Smooth muscle cell (in vitro differentiated cells): ENCODE data around the gene FEV. TPM values are rescaled to one million over a fixed set of nuclear protein-coding genes. Genes with fewer than 3 reads are reported as not detected.

Experiments
- DNase-seq: peaks from one replicate; lab custom pipeline; 2025; ENCODE audit not compliant: unreplicated experiment; lab: John Stamatoyannopoulos, UW
- H2AFZ ChIP-seq: fragments of 200-600 bp; sonication (generic); 2 replicates; pipeline ENCODE4 v1.6.0; 2016; ENCODE audit warnings: antibody characterized with exemption, low read depth, mild to moderate bottlenecking
- H3F3A ChIP-seq: fragments of 200-600 bp; sonication (generic); 2 replicates; pipeline ENCODE4 v1.6.0; 2017; ENCODE audit warnings: antibody characterized with exemption, low read depth
- H3K27ac ChIP-seq: fragments of 200-600 bp; sonication (generic); 2 replicates; pipeline ENCODE4 v1.5.1; 2016; ENCODE audit warnings: low read depth, mild to moderate bottlenecking
- H3K27me3 ChIP-seq: fragments of 200-600 bp; sonication (generic); 2 replicates; pipeline ENCODE4 v1.6.1; 2016; ENCODE audit warnings: low read depth, mild to moderate bottlenecking
- H3K36me3 ChIP-seq: fragments of 200-600 bp; sonication (generic); 2 replicates; pipeline ENCODE4 v1.5.1; 2016; ENCODE audit warnings: low read depth
- H3K4me1 ChIP-seq: fragments of 200-600 bp; sonication (generic); 2 replicates; pipeline ENCODE4 v1.5.1; 2016; ENCODE audit warnings: low read depth
- H3K4me2 ChIP-seq: fragments of 200-600 bp; sonication (generic); 2 replicates; pipeline ENCODE4 v1.6.0; 2016; ENCODE audit warnings: mild to moderate bottlenecking
- H3K4me3 ChIP-seq: fragments of 200-600 bp; sonication (generic); 2 replicates; pipeline ENCODE4 v1.5.1; 2016; ENCODE audit warnings: mild to moderate bottlenecking
- H3K79me2 ChIP-seq: fragments of 200-600 bp; sonication (generic); 2 replicates; pipeline ENCODE4 v1.6.0; 2016; ENCODE audit warnings: low read depth, mild to moderate bottlenecking
- H3K9ac ChIP-seq: fragments of 200-600 bp; sonication (generic); 2 replicates; pipeline ENCODE4 v1.6.0; 2016; ENCODE audit warnings: low read depth
- H3K9me3 ChIP-seq: fragments of 200-600 bp; sonication (generic); replicated peaks from 2 replicates; pipeline ENCODE4 v1.5.1; 2016; ENCODE audit warnings: low read depth
- H4K20me1 ChIP-seq: fragments of 200-600 bp; sonication (generic); 2 replicates; pipeline ENCODE4 v1.6.0; 2016; ENCODE audit warnings: low read depth
- WGBS: methylation state at CpG from one replicate; pipeline ENCODE4 v1.1.7; 2016; ENCODE audit warnings: low lambda C conversion rate; 5-methylcytosine and 5-hydroxymethylcytosine counted together
- polyA plus RNA-seq: library from polyadenylated mRNA; unstranded; fragments of >200 nt; fragmentation: Nextera tagmentation; extraction: Ambion mirVana; gene quantifications from 2 replicates; pipeline ENCODE4 v1.2.1, GENCODE V29; 2016
- total RNA-seq: library from RNA; depleted of rRNA; stranded (reverse); fragments of >200 nt; gene quantifications from 2 replicates; pipeline ENCODE4 v1.2.3, GENCODE V29; 2014
- TF ChIP-seq, protein P1 (sequence below): fragments of 200-600 bp; sonication (generic); IDR thresholded peaks from 2 replicates; pipeline ENCODE4 v1.5.1; 2017; ENCODE audit warnings: borderline replicate concordance, mild to moderate bottlenecking, antibody characterized with exemption; ENCODE audit not compliant: insufficient read depth, poor library complexity, severe bottlenecking

FEV gene
- total and polyA plus RNA-seq, 2 experiments from 2014 or later = not detected

- Histone ChIP-seq H3K4me2 (no peak overlapping the region), H2AFZ (no peak overlapping the region), H3K9ac (no peak overlapping the region), H3K36me3 (no peaks in the 10 kb centered on the region), H3K27ac (no peak overlapping the region), H3K27me3 (peaks cover 69% of the 10 kb centered on the region), H3K4me3 (no peak overlapping the region), H3F3A (no peaks in the 10 kb centered on the region), H4K20me1 (no peaks in the 10 kb centered on the region), H3K79me2 (no peaks in the 10 kb centered on the region), H3K9me3 (no peaks in the 10 kb centered on the region), H3K4me1 (peaks cover 5% of the 10 kb centered on the region)
- DNase-seq = no peak
- TF ChIP-seq, protein P1, sequence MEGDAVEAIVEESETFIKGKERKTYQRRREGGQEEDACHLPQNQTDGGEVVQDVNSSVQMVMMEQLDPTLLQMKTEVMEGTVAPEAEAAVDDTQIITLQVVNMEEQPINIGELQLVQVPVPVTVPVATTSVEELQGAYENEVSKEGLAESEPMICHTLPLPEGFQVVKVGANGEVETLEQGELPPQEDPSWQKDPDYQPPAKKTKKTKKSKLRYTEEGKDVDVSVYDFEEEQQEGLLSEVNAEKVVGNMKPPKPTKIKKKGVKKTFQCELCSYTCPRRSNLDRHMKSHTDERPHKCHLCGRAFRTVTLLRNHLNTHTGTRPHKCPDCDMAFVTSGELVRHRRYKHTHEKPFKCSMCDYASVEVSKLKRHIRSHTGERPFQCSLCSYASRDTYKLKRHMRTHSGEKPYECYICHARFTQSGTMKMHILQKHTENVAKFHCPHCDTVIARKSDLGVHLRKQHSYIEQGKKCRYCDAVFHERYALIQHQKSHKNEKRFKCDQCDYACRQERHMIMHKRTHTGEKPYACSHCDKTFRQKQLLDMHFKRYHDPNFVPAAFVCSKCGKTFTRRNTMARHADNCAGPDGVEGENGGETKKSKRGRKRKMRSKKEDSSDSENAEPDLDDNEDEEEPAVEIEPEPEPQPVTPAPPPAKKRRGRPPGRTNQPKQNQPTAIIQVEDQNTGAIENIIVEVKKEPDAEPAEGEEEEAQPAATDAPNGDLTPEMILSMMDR = no peak
- 74% methylated on average over 4 of the region's 4 CpGs for WGBS
Observed at GRCh38 chr2:218957671-218958070, 27.3 kb downstream of the FEV start.

- Histone ChIP-seq H3K27ac (no peak overlapping the region), H3F3A (no peaks in the 10 kb centered on the region), H3K4me1 (peaks cover 3% of the 10 kb centered on the region), H3K9me3 (no peaks in the 10 kb centered on the region), H2AFZ (no peak overlapping the region), H3K79me2 (no peaks in the 10 kb centered on the region), H3K4me3 (no peak overlapping the region), H3K27me3 (peaks cover 53% of the 10 kb centered on the region), H3K36me3 (no peaks in the 10 kb centered on the region), H3K9ac (no peak overlapping the region), H3K4me2 (no peak overlapping the region), H4K20me1 (no peaks in the 10 kb centered on the region)
- WGBS = 94% methylated on average over 1 of the region's 1 CpG
- DNase-seq = no peak
- TF ChIP-seq, protein P1 = no peak
Observed at GRCh38 chr2:218956039-218956438, 28.9 kb downstream of the FEV start.

GRCh38 chr2:218954541-218955300 lies 30.3 kb downstream of the FEV start:
- Histone ChIP-seq H3K4me3 (no peak overlapping the region), H3K36me3 (no peaks in the 10 kb centered on the region), H3K4me1 (peaks cover under 1% of the 10 kb centered on the region), H3K27me3 (peaks cover 50% of the 10 kb centered on the region), H4K20me1 (no peaks in the 10 kb centered on the region), H3K4me2 (no peak overlapping the region), H3K9me3 (no peaks in the 10 kb centered on the region), H3K9ac (no peak overlapping the region), H2AFZ (no peak overlapping the region), H3K27ac (no peak overlapping the region), H3F3A (no peaks in the 10 kb centered on the region), H3K79me2 (no peaks in the 10 kb centered on the region)
- WGBS = 85% methylated on average over 8 of the region's 8 CpGs
- DNase-seq = no peak
- TF ChIP-seq, protein P1 = no peak

DNA sequence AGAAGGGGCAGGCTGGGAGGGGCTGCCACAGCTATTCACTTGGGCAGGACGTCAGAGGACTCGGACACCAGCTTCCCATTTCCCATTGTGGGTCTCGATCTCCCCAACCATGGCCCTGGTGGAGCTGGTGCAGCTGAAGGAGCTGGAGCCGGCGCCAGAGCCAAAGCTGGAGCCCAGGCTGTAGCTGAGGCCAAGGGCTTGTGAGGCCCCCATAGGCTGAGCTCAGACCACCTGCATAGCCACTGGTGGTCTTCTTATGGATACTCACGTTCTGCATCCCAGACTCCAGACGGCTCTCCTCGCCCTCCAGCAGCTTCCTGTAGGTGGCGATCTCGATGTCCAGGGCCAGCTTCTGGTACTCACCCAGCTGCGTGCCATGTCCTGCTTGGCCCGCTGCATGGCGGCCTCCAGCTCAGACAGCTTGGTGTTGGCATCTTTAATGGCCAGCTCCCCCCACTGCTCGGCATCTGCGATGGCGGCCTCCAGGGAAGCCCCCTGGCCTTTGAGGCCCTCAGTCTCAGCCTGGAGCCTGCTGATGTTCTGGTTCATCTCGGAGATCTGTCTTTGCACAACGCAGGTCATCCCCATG lies 31.5 kb downstream of the FEV start:
- Histone ChIP-seq H3K4me1 (no peaks in the 10 kb centered on the region), H3K9ac (no peak overlapping the region), H3K27ac (no peak overlapping the region), H3K36me3 (no peaks in the 10 kb centered on the region), H3K4me2 (no peak overlapping the region), H2AFZ (no peak overlapping the region), H3K4me3 (no peak overlapping the region), H3K9me3 (no peaks in the 10 kb centered on the region), H3K79me2 (no peaks in the 10 kb centered on the region), H4K20me1 (no peaks in the 10 kb centered on the region), H3K27me3 (peaks cover 44% of the 10 kb centered on the region), H3F3A (no peaks in the 10 kb centered on the region)
- TF ChIP-seq, protein P1 = no peak
- WGBS = 66% methylated on average over 18 of the region's 18 CpGs
- no peak for DNase-seq
